ENCODE results near the gene STARD5.

DNA sequence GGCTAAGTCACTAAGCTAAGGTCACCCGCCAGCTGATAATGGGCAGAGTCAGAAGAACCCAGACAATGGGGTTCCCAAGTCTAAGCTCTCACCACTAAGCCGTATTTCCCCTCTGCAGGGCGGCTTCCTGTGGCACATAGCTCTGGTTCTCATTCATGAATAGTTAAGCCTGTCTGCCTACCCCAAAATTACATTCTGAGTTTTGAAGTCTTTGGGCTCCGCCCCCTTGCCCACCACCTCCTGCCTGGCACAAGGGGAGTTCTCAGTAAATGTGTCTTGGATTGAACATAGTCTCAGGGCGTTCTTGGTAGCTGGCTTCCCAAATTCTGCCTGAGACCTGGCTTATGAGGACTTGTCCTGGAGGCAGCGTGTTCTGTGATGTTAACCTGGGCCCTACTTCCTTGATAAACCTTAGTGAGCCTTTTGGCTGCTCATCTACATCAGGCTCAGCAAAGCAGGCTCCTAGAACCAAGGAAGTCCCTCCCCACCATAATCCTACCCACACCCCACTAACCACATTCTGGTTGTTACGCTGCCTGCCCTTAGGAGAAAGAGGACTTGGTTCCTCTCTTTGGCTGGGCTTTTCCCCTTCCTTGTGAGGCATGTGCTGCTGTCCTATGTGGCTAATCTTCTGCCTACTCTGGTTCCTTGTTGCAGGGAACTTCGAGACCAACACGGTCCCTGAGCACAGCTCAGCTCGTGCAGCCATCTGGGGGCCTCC is 54.9 kb downstream of the STARD5 start:
- TF ChIP-seq, protein P1, sequence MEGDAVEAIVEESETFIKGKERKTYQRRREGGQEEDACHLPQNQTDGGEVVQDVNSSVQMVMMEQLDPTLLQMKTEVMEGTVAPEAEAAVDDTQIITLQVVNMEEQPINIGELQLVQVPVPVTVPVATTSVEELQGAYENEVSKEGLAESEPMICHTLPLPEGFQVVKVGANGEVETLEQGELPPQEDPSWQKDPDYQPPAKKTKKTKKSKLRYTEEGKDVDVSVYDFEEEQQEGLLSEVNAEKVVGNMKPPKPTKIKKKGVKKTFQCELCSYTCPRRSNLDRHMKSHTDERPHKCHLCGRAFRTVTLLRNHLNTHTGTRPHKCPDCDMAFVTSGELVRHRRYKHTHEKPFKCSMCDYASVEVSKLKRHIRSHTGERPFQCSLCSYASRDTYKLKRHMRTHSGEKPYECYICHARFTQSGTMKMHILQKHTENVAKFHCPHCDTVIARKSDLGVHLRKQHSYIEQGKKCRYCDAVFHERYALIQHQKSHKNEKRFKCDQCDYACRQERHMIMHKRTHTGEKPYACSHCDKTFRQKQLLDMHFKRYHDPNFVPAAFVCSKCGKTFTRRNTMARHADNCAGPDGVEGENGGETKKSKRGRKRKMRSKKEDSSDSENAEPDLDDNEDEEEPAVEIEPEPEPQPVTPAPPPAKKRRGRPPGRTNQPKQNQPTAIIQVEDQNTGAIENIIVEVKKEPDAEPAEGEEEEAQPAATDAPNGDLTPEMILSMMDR (IDR thresholded peaks at IDR 0.05; ENCODE audit: insufficient read depth, low read length), result no peak
- TF ChIP-seq, protein P2, sequence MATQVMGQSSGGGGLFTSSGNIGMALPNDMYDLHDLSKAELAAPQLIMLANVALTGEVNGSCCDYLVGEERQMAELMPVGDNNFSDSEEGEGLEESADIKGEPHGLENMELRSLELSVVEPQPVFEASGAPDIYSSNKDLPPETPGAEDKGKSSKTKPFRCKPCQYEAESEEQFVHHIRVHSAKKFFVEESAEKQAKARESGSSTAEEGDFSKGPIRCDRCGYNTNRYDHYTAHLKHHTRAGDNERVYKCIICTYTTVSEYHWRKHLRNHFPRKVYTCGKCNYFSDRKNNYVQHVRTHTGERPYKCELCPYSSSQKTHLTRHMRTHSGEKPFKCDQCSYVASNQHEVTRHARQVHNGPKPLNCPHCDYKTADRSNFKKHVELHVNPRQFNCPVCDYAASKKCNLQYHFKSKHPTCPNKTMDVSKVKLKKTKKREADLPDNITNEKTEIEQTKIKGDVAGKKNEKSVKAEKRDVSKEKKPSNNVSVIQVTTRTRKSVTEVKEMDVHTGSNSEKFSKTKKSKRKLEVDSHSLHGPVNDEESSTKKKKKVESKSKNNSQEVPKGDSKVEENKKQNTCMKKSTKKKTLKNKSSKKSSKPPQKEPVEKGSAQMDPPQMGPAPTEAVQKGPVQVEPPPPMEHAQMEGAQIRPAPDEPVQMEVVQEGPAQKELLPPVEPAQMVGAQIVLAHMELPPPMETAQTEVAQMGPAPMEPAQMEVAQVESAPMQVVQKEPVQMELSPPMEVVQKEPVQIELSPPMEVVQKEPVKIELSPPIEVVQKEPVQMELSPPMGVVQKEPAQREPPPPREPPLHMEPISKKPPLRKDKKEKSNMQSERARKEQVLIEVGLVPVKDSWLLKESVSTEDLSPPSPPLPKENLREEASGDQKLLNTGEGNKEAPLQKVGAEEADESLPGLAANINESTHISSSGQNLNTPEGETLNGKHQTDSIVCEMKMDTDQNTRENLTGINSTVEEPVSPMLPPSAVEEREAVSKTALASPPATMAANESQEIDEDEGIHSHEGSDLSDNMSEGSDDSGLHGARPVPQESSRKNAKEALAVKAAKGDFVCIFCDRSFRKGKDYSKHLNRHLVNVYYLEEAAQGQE (IDR thresholded peaks at IDR 0.05; ENCODE audit: insufficient replicate concordance, low read depth), result no peak
- TF ChIP-seq SPI1 (IDR thresholded peaks at IDR 0.05; ENCODE audit: borderline replicate concordance, low read depth) (peak; percentile 47; the same call in 1 of the 2 replicates), POLR2AphosphoS5 (IDR thresholded peaks at IDR 0.05; ENCODE audit: low read depth) (no peak), GABPA (IDR thresholded peaks at IDR 0.05; ENCODE audit: low read depth) (no peak)

Data from HL-60 (cell line).